Activated CD4-positive, CD25-positive, alpha-beta regulatory T cell treated with anti-CD3 and anti-CD28 coated beads, Interleukin-2, amount 50 U/mL, for 72 hours (primary cell): ENCODE measurements around the gene PEX14.

Experiments
- DNase-seq: peaks from one replicate; pipeline ENCODE4 v3.0.0; 2021

Gene PEX14

GRCh38 chr1:10598389-10598702 lies 123.6 kb downstream of the PEX14 start:
- no peak for DNase-seq

DNA sequence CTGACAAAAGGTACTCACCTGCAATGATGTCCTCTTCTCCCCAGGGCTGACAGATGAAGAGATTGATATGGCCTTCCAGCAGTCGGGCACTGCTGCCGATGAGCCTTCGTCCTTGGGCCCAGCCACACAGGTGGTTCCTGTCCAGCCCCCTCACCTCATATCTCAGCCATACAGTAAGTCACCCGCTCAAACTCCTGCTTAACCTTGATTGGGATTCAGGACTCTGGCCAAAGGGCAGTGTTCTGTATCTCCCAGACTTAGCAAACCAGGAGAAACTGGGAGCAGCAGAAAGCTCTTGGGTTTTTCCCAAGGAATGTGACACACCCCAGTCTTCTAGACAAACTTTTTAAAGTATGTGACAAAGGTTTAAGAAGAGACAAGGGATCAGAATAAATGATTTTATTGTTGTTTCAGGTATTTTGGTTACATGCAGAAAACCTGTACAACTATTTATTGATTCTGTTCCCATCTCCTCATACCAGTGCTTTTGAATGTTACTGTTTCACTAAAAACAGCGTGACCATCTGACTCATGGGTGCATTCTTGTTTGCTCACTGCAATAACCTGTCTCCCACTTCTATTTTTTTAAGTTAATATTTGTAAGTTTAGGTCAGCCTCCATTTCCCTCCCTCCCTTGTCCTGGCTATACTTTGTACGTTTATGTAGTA lies 124.6 kb downstream of the PEX14 start:
- DNase-seq, result no peak

DNA sequence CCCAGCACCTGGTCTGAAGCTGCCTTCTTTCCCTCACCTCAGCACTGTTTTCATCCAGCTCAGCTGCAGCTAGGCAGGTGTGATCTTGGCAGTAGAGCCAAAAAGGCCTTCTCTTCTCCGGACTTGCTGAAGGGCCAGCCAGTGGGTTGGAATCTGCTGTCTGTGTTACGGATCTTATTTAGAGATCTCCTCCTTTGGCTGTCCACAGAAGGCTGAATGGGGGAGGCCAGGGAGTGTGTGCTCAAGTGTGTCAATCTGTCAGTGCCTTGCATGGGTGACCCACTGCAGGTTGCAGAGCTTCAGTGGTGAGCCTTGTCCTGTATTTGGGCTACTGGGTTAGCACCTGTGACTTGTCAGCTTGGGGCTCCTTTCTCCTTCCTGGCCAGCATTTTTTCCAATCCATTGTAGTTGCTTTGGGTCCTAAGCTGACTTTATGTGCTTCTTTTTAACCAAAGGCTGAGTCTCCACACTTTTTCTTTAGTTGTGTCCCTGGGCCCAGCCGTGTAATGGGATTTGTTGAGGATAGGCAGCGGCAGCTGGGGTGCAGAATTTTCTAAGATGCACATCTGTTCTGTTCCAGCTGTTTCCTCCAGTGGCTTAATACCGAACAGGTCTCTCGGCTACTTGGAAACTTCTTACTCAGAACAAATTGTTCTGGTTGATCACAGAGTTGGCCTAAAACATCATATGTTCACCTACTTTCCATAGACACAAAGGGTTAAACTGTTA lies 126.8 kb downstream of the PEX14 start:
- no peak for DNase-seq

GRCh38 chr1:10602936-10603335 lies 128.2 kb downstream of the PEX14 start:
- DNase-seq, result no peak

DNA sequence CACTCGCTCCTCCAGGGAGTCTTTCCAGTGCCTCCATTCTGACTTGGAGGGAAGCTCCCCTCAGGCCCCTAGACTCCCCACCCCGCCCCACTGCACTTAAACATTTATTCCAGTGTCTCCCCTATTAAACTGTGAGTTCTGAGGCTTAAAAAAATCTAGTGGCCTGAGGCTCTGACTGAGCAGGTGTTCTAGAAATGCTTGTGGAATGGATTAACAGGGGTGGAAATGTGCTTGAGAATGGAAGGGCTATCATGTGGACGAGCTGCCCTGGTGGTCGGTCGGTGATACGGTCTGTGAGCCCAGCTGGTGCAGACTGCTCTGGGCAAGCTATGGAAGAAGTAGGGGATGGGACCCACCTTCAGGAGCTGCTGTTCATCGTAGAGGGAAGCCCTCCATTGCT lies 130.2 kb downstream of the PEX14 start:
- DNase-seq, result no peak

GRCh38 chr1:10606064-10606463 lies 131.3 kb downstream of the PEX14 start:
- no peak for DNase-seq

GRCh38 chr1:10607228-10607627 lies 132.5 kb downstream of the PEX14 start:
- DNase-seq, result no peak

DNA sequence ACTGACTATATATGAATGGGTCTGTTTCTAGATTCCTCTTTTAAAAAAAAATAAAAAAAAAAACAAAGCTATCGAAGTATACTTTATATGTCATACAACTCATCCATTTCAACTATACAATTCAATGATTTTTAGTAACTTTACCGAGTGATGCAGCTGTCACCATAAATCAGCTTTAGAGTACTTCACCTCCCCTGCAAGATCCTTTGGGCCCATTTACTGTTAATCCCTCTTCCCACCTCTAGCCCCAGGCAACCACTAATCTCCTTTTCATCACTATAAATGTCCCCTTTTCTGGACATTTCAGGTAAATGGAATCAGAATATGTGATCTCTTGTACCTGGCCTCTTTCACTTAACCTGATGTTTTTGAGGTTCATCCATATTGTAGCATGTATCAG lies 133.9 kb downstream of the PEX14 start:
- no peak for DNase-seq

- no peak for DNase-seq
Measured at GRCh38 chr1:10610901-10611600, 136.3 kb downstream of the PEX14 start.

DNA sequence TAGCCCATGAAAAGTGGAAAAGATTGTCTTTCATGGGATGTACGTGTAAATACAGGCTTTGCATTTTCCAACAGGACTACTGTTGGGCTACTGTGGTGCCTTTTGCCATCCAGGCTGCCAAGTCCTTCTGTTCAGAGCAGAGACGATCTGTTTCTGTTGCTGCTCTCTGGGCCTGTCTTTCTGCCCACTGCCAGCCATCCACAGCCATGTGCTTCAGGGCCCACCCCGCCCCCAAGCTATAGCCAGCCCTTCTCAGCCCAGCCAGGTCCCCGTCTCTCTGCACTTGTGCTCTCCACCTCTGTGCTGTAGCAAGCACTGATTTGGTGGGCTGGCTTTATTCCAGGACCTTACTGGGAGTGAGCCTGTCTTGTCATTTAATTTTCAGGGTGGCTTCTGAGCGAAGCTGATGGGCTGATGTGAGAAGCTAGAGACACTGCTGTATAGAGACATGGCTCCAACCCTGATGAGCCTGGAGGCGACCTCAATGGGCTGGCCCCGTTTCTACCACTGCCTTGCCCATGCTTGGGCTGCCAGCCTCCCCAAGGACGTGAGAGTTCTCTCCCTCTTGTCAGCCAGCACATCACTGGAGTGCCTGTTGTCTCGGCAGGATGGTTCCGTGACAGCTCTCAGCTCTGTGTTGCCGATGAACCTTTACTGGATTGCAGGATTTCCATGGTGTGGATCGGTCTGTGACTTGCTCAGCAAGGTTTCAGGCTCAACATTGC lies 137.8 kb downstream of the PEX14 start:
- DNase-seq, result no peak

DNA sequence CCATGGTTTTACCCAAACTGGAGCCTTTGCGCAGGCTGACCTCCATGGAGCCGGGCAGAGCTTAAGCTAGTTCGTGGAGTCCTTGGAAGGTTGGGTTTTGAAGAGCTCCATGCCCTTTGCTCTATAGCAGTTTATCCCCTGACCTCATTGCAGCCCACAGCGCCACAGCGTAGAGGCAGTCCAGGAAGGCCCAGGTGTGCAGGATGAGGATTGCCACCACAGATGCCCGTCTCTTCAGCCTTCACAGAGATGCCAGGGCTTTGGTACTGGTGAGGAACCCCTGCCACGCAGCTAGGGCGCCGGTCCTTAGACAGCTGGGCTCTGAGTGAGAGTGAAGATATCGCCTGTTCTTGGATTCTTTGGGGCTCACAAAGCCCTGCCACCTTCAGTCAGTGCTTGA lies 138.6 kb downstream of the PEX14 start:
- DNase-seq, result no peak

DNA sequence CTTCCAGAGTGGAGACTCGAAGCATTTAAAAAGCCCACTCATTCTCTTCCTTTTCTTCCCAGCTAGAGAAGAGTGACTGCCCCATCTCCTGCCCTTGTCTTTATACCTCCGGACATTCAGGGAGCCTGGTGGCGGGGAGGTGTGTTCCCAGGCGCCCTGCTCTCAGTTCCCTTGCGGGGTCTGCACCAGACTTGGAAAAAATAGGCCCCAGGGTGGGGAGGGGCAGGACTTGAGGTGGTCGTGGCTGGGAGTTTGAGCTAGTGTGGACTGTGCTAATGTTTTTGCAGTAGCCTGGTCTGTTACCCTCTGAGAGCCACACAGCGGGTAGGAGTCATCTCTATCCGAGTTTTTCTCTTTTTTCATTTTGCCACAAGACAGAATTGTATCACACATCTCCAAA lies 139.1 kb downstream of the PEX14 start:
- DNase-seq, result no peak

DNA sequence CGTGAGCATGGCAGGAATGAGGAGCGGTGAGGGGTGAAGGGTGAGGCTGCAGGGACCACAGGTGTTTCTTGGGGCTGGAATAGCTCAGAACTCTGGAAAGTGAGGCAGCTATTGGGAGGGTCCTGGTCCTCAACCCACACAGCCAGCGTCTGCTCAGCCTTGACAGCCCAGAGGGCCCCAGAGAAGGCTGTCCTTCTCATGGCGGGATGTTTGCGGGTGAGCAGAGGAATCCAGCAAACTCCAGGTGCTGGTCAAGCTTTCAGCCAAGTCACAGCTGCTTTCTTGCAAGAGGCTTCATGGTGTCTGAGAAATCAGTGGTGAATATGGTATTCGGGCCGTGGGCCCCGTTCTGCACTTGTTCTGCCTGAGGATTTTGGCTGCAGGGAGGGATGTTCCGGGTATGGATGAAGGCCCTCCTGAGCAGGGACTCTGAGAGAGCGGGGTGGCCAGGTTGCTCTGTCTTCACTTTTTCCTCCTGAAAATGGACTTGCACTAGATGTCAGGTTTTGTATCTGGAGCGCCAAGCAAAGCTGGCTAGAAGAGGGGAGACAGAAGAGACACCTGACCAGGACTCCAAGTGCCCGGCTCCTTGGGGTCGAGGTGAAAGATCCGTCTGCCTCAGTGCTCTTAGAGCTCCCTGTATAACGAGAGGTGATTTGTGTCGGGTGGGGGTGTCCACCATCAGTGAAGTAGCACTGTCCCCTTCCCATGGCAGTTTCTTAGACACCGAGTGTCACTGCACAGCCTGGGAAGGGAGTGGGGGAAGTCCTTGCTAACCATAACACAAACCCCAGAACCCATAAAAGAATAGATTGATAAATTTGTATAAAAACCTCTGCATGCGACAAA lies 139.9 kb downstream of the PEX14 start:
- no peak for DNase-seq

GRCh38 chr1:10615332-10615731 lies 140.6 kb downstream of the PEX14 start:
- no peak for DNase-seq

- DNase-seq, result no peak
Measured at GRCh38 chr1:10615932-10616671, 141.4 kb downstream of the PEX14 start.

DNA sequence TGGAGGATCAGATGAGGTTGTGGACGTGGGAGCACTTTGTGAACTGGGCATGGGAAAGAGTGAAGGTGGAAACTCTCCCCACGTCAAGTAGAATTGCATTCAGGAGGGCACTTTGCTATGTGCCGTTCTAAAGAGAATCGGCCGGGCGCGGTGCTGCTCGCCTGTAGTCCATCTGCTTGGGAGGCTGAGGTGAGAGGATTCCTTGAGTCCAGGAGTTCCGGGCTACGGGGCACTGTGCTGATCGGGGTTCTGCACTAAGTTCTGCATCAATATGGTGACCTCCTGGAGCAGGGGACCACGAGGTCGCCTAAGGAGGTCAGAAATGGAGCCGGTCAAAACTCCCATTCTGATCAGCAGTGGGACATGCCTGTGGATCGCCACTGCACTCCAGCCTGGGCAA lies 141.9 kb downstream of the PEX14 start:
- no peak for DNase-seq

DNA sequence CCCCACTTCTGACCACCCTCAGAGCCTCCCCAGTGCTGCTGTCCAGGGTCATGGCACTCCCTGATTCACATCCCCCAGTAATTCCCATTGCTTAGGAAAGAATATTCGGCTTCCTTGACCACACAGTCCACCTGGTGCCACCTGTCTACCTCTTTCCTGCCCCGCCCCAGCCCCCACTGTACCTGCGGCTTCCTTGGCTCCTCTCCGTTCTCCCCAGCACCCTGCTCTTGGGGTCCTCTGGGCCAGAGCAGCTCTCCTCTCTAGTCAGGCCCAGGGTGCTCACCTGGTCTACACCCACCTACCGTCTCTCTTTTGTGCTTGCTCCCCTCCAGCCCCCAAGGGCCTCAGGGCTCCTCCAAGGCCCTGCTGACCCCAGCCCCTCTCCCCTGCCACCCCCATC lies 142.6 kb downstream of the PEX14 start:
- DNase-seq, result no peak

GRCh38 chr1:10617931-10618885 lies 143.5 kb downstream of the PEX14 start:
- DNase-seq, result no peak

DNA sequence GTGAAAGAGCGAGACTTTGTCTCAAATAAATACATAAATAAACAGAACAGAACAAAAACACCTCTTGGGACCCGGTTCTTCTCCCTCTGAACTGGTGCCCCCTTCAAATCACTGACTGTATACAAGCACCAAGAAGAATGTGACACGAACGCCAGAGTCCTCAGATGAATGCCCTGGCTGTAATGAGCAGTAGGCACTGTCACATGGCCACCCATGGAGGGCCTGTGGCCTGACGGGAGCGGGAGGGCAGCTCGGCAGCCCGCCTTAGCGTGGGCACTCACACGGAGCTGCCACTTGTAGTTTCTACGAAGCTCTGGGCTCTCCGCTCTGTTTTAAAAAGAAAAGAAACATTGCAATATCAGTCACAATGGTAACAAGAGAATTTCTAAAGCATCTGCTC lies 146.0 kb downstream of the PEX14 start:
- peak; percentile 6 for DNase-seq

- peak; percentile 18 for DNase-seq
Measured at GRCh38 chr1:10621906-10622305, 147.2 kb downstream of the PEX14 start.
